Nephron (organoid): ENCODE measurements around the gene CD320.
"Not testable (repeated sequence)": the region's sequence is repeated elsewhere in the genome, so short reads cannot be mapped to it uniquely, and the experiment has no call there.

Experiments used
- H3K27ac Mint-ChIP-seq, 3 experiments: 2 replicates each; pipeline ENCODE4 v1.8.0; 2020; ENCODE audit warnings: mixed read lengths in 3 of 3, mild to moderate bottlenecking in 2 of 3, moderate library complexity in 1 of 3
- H3K27me3 Mint-ChIP-seq: 2 replicates; pipeline ENCODE4 v1.8.0; 2021; ENCODE audit warnings: low read depth, mild to moderate bottlenecking, moderate library complexity, mixed read lengths
- H3K36me3 Mint-ChIP-seq: 2 replicates; pipeline ENCODE4 v1.8.0; 2020; ENCODE audit warnings: low read depth, mixed read lengths
- H3K4me1 Mint-ChIP-seq: 2 replicates; pipeline ENCODE4 v1.8.0; 2020; ENCODE audit warnings: mixed read lengths
- H3K4me3 Mint-ChIP-seq, 3 experiments: 2 replicates each; pipeline ENCODE4 v1.8.0; 2020; ENCODE audit warnings: mild to moderate bottlenecking in 3 of 3, mixed read lengths in 3 of 3, moderate library complexity in 2 of 3
- H3K9me3 Mint-ChIP-seq: 2 replicates; pipeline ENCODE4 v1.8.0; 2020; ENCODE audit warnings: mixed read lengths
- CTCF ChIP-seq, 3 experiments: fragments of 200-600 bp; sonication (generic); IDR thresholded peaks; one replicate each; pipeline ENCODE4 v1.5.0; 2021; ENCODE audit warnings: antibody characterized with exemption in 3 of 3; ENCODE audit not compliant: unreplicated experiment in 3 of 3

The CD320 gene

DNA sequence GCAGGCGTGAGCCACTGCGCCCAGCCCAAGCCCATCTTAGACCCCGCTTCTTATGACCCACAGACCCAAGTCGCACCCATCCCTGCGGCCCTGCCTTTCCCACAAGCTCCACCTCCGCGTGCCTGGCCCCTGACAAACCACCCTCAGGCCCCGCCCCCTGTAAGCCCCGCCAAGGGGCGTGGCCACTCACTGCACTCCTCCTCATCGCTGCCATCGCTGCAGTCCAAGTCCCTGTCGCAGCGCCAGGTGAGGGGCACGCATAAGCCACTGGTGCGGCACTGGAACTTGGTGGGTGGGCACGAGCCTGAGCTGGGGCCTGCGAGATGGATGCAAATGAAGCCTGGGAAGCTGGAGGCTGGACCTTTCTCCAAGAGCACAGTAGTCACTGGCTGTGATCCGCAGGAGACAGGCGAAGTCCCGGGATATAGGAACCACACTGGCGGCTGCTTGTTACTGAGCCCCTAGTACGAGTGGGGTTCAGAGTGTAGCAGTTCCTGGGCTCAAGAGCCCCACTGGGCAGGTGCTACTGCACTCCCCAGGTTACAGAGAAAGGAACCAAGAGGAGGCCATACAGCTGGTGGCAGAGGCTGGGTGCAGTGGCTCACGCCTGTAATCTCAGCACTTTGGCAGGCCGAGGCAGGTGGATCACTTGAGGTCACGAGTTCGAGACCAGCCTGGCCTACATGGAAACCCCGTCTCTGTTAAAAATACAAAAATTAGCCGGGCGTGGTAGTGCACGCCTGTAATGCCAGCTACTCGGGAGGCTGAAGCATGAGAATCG, 3.1 kb downstream of the CD320 start:
- peaks cover 3% of the 10 kb centered on the region for H3K36me3 Mint-ChIP-seq
- H3K4me1 Mint-ChIP-seq = peaks cover 21% of the 10 kb centered on the region
- no peak overlapping the region for H3K4me3 Mint-ChIP-seq
- H3K9me3 Mint-ChIP-seq = no peaks in the 10 kb centered on the region
- no peaks in the 10 kb centered on the region for H3K27me3 Mint-ChIP-seq
- H3K27ac Mint-ChIP-seq = no peak overlapping the region
- TF ChIP-seq CTCF (IDR thresholded peaks at IDR 0.05; ENCODE audit: unreplicated experiment in 3 of 3) = no peak

GRCh38 chr19:8302734-8303133, 5.4 kb downstream of the CD320 start:
- no peaks in the 10 kb centered on the region for H3K27me3 Mint-ChIP-seq

DNA sequence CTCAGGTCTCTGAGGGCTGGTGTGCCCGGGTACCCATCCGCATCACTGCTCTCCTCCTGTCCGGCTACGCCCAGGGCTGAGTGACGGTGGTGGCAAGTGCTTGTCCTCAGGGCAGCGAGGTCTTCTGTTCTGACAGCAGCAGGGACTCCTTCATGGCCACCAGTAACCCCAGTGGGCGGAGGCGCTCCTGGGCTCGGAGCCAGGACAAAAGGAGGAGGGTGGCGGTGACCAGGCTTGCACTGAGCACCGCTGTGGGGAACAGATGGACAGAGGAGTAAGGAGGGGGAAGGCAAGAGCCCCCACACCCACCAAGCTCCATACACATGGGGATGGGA, 5.8 kb downstream of the CD320 start:
- no peak for TF ChIP-seq CTCF (IDR thresholded peaks at IDR 0.05; ENCODE audit: unreplicated experiment in 3 of 3)
- no peak overlapping the region for H3K27ac Mint-ChIP-seq
- no peaks in the 10 kb centered on the region for H3K9me3 Mint-ChIP-seq
- no peaks in the 10 kb centered on the region for H3K36me3 Mint-ChIP-seq
- H3K27me3 Mint-ChIP-seq = no peaks in the 10 kb centered on the region
- H3K4me1 Mint-ChIP-seq = peaks cover 8% of the 10 kb centered on the region
- H3K4me3 Mint-ChIP-seq = no peak overlapping the region

More at GRCh38 chr19:8302734-8303133, 5.4 kb downstream of the CD320 start:
- no peaks in the 10 kb centered on the region for H3K9me3 Mint-ChIP-seq
- TF ChIP-seq CTCF (IDR thresholded peaks at IDR 0.05; ENCODE audit: unreplicated experiment in 3 of 3) = no peak
- H3K36me3 Mint-ChIP-seq = no peaks in the 10 kb centered on the region
- H3K27ac Mint-ChIP-seq = no peak overlapping the region
- H3K4me3 Mint-ChIP-seq = no peak overlapping the region
- H3K4me1 Mint-ChIP-seq = peaks cover 12% of the 10 kb centered on the region

DNA sequence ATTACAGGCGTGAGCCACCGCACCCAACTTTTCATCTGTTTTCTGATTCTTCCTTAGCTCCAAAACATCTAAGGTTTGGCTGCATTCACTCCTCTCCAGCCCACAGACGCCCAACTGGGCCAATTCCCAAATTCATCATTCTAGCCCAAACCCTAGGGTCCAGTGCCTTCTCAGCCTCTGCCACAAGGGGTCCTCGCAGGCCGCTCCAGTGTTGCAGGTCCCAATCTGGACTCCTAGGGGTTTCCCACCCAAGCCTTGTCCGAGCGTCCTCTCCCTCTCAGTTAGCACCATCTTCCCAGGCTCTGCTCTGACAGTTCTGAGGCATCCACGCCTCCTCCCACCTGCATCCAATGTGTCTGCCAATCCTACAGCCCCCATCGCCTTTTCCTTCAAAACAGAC, 16.8 kb downstream of the CD320 start:
- not testable (repeated sequence) for H3K27me3 Mint-ChIP-seq, H3K4me1 Mint-ChIP-seq, H3K4me3 Mint-ChIP-seq, H3K36me3 Mint-ChIP-seq, H3K9me3 Mint-ChIP-seq, H3K27ac Mint-ChIP-seq

DNA sequence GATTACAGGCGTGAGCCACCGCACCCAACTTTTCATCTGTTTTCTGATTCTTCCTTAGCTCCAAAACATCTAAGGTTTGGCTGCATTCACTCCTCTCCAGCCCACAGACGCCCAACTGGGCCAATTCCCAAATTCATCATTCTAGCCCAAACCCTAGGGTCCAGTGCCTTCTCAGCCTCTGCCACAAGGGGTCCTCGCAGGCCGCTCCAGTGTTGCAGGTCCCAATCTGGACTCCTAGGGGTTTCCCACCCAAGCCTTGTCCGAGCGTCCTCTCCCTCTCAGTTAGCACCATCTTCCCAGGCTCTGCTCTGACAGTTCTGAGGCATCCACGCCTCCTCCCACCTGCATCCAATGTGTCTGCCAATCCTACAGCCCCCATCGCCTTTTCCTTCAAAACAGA, 31.6 kb downstream of the CD320 start:
- H3K27ac Mint-ChIP-seq, H3K27me3 Mint-ChIP-seq, H3K36me3 Mint-ChIP-seq, H3K4me1 Mint-ChIP-seq, H3K4me3 Mint-ChIP-seq, H3K9me3 Mint-ChIP-seq: not testable (repeated sequence)

GRCh38 chr19:8269724-8270123, 38.4 kb downstream of the CD320 start:
- H3K36me3 Mint-ChIP-seq = no peaks in the 10 kb centered on the region
- no peaks in the 10 kb centered on the region for H3K9me3 Mint-ChIP-seq
- no peak for TF ChIP-seq CTCF (IDR thresholded peaks at IDR 0.05; ENCODE audit: unreplicated experiment in 3 of 3)
- H3K4me1 Mint-ChIP-seq = peaks cover 7% of the 10 kb centered on the region
- peak overlapping the region in 1 of 3 experiments; percentile 14 for H3K27ac Mint-ChIP-seq
- H3K4me3 Mint-ChIP-seq = peak overlapping the region; percentile 55 to 69 (median 59)
- H3K27me3 Mint-ChIP-seq = peaks cover 10% of the 10 kb centered on the region

GRCh38 chr19:8265872-8266271, 42.3 kb downstream of the CD320 start:
- peaks cover 7% of the 10 kb centered on the region for H3K4me1 Mint-ChIP-seq
- no peaks in the 10 kb centered on the region for H3K9me3 Mint-ChIP-seq
- TF ChIP-seq CTCF (IDR thresholded peaks at IDR 0.05; ENCODE audit: unreplicated experiment in 3 of 3) = no peak
- H3K27me3 Mint-ChIP-seq = peaks cover 10% of the 10 kb centered on the region
- H3K36me3 Mint-ChIP-seq = peaks cover 8% of the 10 kb centered on the region
- no peak overlapping the region for H3K4me3 Mint-ChIP-seq
- no peak overlapping the region for H3K27ac Mint-ChIP-seq

DNA sequence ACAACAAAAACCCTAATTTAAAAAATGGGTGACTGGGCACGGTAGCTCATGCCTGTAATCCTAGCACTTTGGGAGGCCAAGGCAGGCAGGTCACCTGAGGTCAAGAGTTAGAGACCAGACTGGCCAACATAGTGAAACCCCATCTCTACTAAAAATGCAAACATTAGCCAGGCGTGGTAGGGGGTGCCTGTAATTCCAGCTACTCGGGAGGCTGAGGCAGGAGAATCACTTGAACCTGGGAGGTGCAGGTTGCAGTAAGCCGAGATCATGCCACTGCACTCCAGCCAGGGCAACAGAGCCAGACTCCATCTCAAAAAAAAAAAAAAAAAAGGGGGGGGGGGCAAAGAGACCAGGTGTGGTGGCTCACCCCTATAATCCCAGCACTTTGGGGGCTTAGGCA, 43.9 kb downstream of the CD320 start:
- H3K27me3 Mint-ChIP-seq, H3K27ac Mint-ChIP-seq: not testable (repeated sequence)

More for the DNA sequence above, 43.9 kb downstream of the CD320 start:
- not testable (repeated sequence) for H3K9me3 Mint-ChIP-seq, H3K4me3 Mint-ChIP-seq, H3K4me1 Mint-ChIP-seq
- peaks cover 11% of the 10 kb centered on the region for H3K36me3 Mint-ChIP-seq
